22Rv1 (cell line): Measurements from ENCODE around the gene KDM4C.

Experiments
- H3K27ac ChIP-seq: fragments of 450-650 bp; 2 replicates; pipeline ENCODE4 v1.5.1; 2017
- CTCF ChIP-seq: fragments of 450-650 bp; IDR thresholded peaks from 2 replicates; pipeline ENCODE4 v1.5.1; 2017; ENCODE audit warnings: mild to moderate bottlenecking
- ZFX ChIP-seq: fragments of 450-650 bp; IDR thresholded peaks from 2 replicates; pipeline ENCODE4 v1.6.1; 2017; ENCODE audit warnings: antibody characterized with exemption, borderline replicate concordance

The KDM4C gene

GRCh38 chr9:7163932-7164331 lies 406.2 kb downstream of the KDM4C start:
- no peak for TF ChIP-seq CTCF
- no peak for TF ChIP-seq ZFX

GRCh38 chr9:7164440-7165330 lies 406.9 kb downstream of the KDM4C start:
- TF ChIP-seq ZFX (no peak), CTCF (no peak)
- no peak overlapping the region for H3K27ac ChIP-seq

More at GRCh38 chr9:7163932-7164331, 406.2 kb downstream of the KDM4C start:
- no peak overlapping the region for H3K27ac ChIP-seq

GRCh38 chr9:7165331-7165975 lies 407.7 kb downstream of the KDM4C start:
- no peak for TF ChIP-seq ZFX
- TF ChIP-seq CTCF, result no peak
- H3K27ac ChIP-seq, result no peak overlapping the region

- TF ChIP-seq CTCF (no peak), ZFX (no peak)
- no peak overlapping the region for H3K27ac ChIP-seq
These were observed 408.3 kb downstream of the KDM4C start for GRCh38 chr9:7166074-7166473.

GRCh38 chr9:7169717-7170389 lies 412.1 kb downstream of the KDM4C start:
- TF ChIP-seq ZFX, result no peak
- TF ChIP-seq CTCF, result no peak
- peak overlapping the region; percentile 31 for H3K27ac ChIP-seq

- no peak overlapping the region for H3K27ac ChIP-seq
These were observed 413.8 kb downstream of the KDM4C start for GRCh38 chr9:7171396-7172153.

More at GRCh38 chr9:7171396-7172153, 413.8 kb downstream of the KDM4C start:
- no peak for TF ChIP-seq CTCF
- TF ChIP-seq ZFX, result no peak
